CD4-positive, alpha-beta T cell treated with Interleukin-21 for 1 hour (primary cell): Measurements from ENCODE around the gene DCLRE1C.
"Not testable (repeated sequence)": the region's sequence is repeated elsewhere in the genome, so short reads cannot be mapped to it uniquely, and the experiment has no call there.

Experiments
- DNase-seq: peaks from one replicate; pipeline ENCODE4 v3.0.0-alpha.2; 2020

The DCLRE1C gene

DNA sequence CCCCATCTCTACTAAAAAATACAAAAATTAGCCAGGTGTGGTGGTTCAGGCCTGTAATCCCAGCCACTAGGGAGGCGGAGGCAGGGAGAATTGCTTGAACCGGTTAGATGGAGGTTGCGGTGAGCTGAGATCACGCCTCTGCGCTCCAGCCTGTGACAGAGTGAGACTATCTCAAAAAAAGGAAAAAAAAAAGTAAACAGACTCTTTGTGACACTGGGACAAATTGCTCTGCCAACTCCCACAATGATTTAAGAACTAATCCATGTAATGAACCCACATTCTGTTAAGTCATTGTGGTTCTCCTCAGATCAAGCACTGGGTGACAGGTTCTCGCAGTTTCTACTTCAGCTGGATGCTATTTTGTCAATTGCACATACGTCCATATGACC lies 11.0 kb downstream of the DCLRE1C start:
- DNase-seq = not testable (repeated sequence)

GRCh38 chr10:14942147-14942949 lies 11.5 kb downstream of the DCLRE1C start:
- not testable (repeated sequence) for DNase-seq

DNA sequence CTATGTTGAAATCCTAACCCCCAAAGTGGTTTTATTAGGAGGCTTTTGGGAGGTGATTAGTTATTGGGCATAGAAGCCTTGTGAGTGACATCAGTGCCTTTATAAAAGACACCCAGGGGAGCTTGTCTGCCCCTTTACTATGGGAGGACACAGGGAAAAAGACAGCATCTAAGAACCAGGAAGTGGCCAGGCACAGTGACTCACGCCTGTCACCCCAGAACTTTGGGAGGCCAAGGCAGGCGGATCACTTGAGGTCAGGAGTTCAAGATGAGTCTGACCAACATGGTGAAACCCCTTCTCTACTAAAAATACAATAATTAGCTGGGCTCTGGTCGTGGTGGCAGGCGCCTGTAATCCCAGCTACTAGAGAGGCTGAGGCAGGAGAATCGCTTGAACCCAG lies 14.9 kb downstream of the DCLRE1C start:
- DNase-seq = not testable (repeated sequence)

DNA sequence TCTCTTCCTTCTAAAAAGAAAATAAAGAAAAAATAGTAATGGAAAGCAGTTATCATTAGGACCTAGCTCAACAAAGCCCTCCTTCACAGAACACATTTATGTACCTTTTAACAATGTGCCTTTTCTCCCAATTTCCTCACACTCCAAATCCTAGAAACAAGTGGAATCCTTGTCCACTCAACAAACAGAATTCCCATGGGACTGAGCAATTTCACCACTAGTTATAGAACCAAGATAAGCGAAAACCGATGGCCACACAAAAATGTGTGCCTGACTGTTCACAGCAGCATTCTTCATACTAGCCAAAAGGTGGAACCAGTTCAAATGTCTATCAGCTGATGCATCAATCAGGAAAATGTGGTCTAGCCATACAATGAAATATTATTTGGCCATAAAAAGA lies 17.3 kb downstream of the DCLRE1C start:
- DNase-seq = no peak

- DNase-seq = no peak
Observed at GRCh38 chr10:14930610-14931009, 23.3 kb downstream of the DCLRE1C start.

GRCh38 chr10:14926722-14927416 lies 27.0 kb downstream of the DCLRE1C start:
- no peak for DNase-seq

DNA sequence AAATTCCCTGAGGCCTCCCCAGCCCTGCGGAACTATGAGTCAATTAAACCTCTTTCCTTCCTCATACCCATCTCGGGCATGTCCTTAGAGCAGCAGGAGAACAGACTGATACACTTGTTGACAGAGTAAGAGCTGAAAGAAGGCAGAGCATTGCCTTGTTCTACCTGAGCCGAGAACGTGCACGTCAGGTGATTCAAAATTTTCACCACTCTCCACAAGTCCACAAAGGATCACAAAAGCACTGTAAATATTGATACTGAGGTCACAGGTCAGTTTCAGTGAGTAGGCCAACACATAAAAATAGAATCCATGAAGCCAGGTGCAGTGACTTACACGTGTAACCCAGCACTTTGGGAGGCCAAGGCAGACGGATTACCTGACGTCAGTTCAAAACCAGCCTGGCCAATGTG lies 27.8 kb downstream of the DCLRE1C start:
- no peak for DNase-seq

DNA sequence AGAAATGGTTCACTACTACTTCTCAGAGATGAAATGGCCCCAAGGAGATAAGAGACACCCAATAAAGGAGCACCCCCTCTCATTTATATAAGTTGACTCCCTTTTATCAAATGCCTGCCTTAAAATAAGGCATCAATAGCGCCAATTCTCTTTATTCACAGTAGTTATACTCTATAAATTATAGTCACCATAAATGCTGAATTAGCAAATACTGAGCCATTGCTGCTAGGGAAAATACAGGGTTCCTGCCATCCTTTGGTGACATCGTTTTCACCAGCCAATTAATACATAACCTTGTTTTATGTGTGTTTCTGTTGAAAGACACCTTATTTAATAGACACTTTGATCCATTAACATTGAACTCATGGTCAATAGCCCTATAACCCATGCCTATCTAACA lies 28.6 kb downstream of the DCLRE1C start:
- no peak for DNase-seq

DNA sequence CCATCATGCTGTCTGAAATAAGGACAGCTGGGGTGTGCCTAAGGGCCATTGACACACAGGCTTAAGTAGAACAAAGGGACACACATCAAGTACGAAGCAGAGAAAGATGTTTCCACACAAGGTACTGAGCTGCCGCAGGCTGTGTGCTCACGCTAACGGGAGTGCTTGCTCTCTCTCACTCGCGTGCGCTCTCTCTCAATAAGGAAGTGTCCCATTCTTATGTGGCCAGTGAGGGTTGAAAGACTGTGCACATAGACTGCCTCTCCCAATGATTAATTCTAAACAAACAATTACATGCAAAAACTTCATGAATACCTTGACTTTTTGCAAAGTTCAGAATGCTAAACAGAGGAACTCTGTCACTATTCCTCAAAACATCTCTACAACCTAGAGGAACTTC lies 29.9 kb downstream of the DCLRE1C start:
- no peak for DNase-seq

DNA sequence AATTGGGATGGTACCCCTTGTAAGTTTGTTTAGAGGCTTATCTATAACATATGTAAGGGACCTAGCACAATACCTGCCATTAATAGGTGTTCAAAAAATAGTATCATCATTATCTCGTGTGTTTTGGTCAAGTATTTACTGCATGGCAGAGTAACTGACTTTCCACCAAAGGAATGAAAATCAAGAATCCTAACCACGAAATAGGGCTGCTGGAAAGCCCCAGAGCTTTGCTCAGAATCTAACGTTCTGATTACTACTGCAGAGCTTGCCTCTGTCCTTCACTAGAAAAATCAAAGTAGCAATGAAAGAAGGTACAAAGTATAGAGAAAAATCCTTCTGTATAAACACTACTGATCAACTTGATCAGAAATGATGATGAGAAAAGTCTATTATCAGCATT lies 34.9 kb downstream of the DCLRE1C start:
- no peak for DNase-seq

- no peak for DNase-seq
Observed at GRCh38 chr10:14917827-14918226, 36.1 kb downstream of the DCLRE1C start.

DNA sequence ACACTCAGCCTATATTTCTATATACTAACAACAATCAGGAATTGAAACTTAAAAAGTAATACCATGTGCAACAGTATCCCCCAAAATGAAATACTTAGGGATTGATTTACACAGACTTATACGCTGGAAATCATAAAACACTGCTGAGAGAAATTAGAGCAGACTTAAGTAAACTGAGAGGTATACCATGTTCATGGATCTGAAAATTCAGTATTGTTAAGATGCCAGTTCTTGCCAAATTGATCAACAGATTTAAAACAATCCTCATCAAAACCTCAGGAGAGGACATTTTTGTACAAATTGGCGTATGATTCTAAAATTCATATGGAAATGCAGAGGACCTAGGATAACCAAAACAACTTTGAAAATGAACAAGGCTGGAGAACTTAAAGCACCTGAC lies 37.3 kb downstream of the DCLRE1C start:
- DNase-seq = no peak

- no peak for DNase-seq
Observed at GRCh38 chr10:14911801-14912200, 42.1 kb downstream of the DCLRE1C start.

DNA sequence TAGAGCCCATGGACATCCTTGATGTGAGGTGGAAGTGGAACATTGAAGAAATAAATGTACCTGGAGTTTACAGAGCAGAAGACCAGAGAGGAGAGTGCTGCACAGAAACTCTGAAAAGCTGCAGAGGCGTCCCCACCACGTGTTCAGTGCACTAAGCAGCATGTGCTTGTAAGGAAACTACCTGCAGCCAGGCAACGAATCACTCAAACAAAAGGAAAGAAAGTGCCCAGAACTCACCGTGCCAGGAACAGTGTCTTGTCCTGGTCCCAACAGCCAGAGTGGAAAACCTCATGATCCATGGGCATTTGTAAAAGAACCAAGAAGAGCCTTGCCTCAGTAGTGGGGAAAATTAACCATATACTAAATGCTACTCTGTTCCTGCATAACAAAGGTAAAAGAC lies 42.9 kb downstream of the DCLRE1C start:
- no peak for DNase-seq

DNA sequence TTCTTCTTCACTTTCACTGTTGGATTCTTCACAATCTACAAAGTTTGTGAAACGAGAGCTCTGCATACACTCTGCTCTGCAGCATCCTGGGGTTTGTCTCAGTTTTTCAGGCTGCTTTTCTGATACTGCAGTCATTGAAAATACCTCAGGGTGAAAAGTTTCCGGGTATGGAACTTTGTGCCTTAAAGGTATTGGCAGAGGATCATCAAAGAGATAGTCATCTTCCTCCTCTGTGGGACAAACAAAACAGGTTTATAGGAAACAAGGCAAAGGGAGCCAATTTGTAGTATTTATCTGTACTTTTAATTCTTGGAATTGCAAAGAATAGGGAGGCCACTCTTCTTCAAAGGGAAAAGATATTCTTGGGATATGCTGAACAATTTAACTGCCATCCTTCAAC lies 44.8 kb downstream of the DCLRE1C start:
- DNase-seq = no peak

DNA sequence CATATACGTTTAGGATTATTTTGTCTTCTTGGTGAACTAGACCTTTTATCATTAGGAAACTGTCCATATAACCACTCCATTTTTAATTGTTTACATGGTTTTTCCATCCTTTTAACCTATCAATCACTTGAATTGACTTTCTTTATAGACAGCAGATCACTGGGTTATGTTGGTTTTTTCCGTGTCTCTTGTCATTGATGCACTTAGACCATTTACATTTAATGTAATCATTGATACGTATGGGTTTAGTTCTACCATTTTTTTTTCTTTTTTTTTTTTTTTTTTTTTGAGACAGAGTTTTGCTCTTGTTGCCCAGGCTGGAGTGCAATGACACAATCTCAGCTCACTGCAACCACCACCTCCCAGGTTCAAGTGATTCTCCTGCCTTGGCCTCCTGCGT lies 46.3 kb downstream of the DCLRE1C start:
- not testable (repeated sequence) for DNase-seq

DNA sequence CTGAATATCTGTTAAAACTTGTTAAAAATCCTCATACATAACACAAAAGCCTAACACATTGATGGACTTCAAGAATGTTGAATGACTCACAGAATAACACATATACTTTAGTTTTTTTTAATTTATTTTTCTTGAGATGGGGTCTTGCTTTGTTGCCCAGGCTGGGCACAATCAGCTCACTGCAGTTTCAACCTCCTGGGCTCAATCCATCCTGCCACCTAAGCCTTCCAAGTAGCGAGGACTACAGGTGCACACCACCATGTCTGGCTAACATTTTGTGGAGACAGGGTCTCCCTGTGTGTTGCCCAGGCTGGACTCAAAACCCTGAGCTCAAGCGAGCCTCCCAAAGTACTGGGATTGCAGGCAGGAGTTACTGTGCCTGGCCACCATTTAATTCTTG lies 47.1 kb downstream of the DCLRE1C start:
- no peak for DNase-seq

DNA sequence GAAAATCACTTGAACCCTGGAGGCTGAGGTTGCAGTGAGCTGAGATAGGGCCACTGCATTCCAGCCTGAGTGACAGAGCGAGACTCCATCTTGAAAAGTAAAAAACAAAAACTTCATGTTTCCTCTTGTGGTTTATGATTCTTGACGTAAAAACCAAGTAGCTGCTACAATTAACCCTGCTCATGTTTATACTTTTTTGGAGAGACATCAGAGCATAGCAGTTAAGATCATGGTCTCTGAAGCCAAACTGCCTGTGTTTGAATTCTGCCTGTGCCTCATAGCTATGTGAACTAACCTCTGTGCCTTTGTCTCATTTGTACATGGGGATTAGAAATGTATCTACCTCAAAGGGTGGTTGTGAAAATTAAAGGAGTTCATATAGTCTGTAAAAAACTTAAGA lies 48.0 kb downstream of the DCLRE1C start:
- DNase-seq = peak; percentile 5

GRCh38 chr10:14904864-14905263 lies 49.0 kb downstream of the DCLRE1C start:
- no peak for DNase-seq

- DNase-seq = peak; percentile 40
Observed at GRCh38 chr10:14904316-14904732, 49.6 kb downstream of the DCLRE1C start.

DNA sequence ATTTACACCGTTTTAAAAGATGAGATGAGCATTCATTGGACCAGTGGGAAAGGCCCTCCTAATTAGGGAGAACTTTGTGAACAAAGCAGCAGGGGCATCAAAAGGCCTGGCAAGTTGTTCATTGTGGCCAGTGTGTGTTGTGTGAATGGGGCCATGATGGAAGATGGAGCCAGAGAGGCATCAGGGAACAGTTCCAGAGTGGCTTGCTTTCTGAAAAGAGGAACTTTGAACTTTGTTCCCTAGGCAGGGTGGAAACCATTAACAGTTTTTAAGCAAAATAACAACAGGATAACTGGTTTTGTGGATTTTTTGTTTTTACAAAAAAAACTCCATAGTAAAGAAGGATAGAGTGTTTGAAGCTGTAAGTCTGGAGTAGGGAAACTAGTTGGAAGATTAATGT lies 62.7 kb downstream of the DCLRE1C start:
- DNase-seq = no peak

DNA sequence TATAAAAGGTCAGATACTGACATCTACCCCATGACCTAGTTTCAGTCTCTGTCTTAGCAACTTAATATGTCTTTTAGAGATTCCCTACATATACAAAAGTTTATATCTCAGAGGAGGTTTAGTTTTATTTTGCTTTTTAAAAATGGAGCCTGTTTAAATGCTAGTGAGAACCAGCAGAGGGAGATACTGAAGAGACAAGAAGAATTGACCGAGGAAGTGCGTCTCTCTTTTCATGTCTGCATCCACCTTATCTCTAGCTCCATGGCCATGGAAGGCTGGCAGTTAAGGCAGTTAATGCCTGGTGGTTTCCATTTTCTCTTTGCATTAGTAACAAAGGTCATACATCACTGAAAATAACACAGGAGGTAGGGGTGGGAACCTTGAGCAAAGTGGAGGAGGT lies 64.6 kb downstream of the DCLRE1C start:
- DNase-seq = peak; percentile 19

- no peak for DNase-seq
Observed at GRCh38 chr10:14884082-14884481, 69.8 kb downstream of the DCLRE1C start.

- DNase-seq = no peak
Observed at GRCh38 chr10:14880229-14880628, 73.7 kb downstream of the DCLRE1C start.

DNA sequence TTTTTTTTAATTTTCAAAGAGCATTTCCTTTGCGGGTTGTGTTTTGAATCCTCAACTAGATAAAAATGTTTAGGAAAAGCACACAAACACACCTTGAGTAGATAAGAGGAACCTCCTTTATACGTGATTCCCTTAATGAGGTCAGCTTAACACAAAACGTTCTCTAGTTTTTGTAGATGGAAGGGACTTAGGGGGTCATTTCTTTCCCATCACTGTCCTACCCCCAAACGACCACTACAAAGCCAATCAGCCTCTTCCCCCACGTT lies 74.0 kb downstream of the DCLRE1C start:
- DNase-seq = no peak
